HG03045 (cell line): Measurements from ENCODE around the gene SIL1.

Experiments used
- ATAC-seq: cut with Tn5 transposase; IDR thresholded peaks from one replicate; pipeline ENCODE4 v1.9.1; 2021; ENCODE audit warnings: mild to moderate bottlenecking, moderate library complexity; ENCODE audit not compliant: unreplicated experiment

SIL1 gene

GRCh38 chr5:138964647-138965201 is 233.4 kb downstream of the SIL1 start:
- no peak for ATAC-seq

GRCh38 chr5:138963763-138964371 is 234.3 kb downstream of the SIL1 start:
- no peak for ATAC-seq

GRCh38 chr5:138962614-138963370 is 235.4 kb downstream of the SIL1 start:
- ATAC-seq: no peak

GRCh38 chr5:138961729-138962128 is 236.4 kb downstream of the SIL1 start:
- no peak for ATAC-seq

- no peak for ATAC-seq
These were observed 236.9 kb downstream of the SIL1 start for GRCh38 chr5:138961221-138961620.

- no peak for ATAC-seq
These were observed 237.9 kb downstream of the SIL1 start for GRCh38 chr5:138960145-138960692.

GRCh38 chr5:138956801-138957200 is 241.4 kb downstream of the SIL1 start:
- no peak for ATAC-seq

GRCh38 chr5:138955671-138956295 is 242.4 kb downstream of the SIL1 start:
- no peak for ATAC-seq

- ATAC-seq: no peak
These were observed 243.0 kb downstream of the SIL1 start for GRCh38 chr5:138955013-138955660.

GRCh38 chr5:138954257-138955012 is 243.7 kb downstream of the SIL1 start:
- no peak for ATAC-seq

- no peak for ATAC-seq
These were observed 244.5 kb downstream of the SIL1 start for GRCh38 chr5:138953387-138954256.

- ATAC-seq: no peak
These were observed 245.2 kb downstream of the SIL1 start for GRCh38 chr5:138952962-138953361.

- no peak for ATAC-seq
These were observed 246.0 kb downstream of the SIL1 start for GRCh38 chr5:138951986-138952735.

GRCh38 chr5:138951091-138951985 is 246.8 kb downstream of the SIL1 start:
- no peak for ATAC-seq

- no peak for ATAC-seq
These were observed 247.6 kb downstream of the SIL1 start for GRCh38 chr5:138950421-138951031.

GRCh38 chr5:138949988-138950387 is 248.2 kb downstream of the SIL1 start:
- no peak for ATAC-seq

- ATAC-seq: no peak
These were observed 249.0 kb downstream of the SIL1 start for GRCh38 chr5:138949223-138949574.
